CD1c-positive myeloid dendritic cell (primary cell): ENCODE data around the gene METTL21A.

Source experiments
- DNase-seq: peaks from one replicate; pipeline ENCODE4 v3.0.0-alpha.2; 2016; ENCODE audit errors: extremely low spot score

METTL21A gene

DNA sequence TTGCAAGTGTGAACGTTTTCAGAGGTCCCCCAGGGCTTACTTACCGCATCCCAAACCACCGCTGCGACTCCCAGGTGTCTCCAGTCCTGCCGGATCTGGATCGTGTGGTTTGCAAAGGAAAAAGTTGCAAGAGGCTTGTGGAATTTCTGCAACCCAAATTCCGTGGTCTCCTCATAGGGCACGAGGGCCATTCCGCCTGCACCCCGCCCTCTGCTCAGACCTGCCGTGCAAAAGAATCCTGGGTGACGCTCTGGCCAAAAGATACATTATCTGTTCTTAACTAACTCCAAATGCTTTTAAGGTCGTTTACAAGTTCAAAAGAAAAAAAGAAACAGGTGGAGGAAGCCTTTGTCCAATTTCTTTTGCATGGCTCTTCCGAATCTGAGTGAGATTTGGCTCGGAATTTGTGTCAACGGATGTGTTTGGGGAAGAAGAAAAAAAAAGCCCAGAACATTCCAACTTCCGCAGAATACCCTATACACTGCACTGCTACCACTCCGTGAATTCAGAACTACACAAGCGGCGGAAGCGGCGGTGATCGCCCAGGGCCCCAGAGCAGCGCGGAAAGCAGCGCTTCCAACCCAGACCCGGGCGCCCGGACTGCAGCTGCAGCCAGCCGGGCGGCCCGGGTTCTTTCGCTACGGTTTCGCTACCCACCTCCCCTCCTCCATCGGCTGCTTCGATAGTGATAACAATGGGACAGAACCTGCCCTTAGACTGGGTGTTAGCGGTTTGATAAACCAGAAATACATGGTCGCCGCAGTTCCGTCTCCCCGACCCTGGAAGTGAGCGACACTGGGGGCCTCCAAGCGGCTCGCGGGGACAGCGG is 795 bp downstream of the METTL21A start:
- peak; percentile 84 for DNase-seq

DNA sequence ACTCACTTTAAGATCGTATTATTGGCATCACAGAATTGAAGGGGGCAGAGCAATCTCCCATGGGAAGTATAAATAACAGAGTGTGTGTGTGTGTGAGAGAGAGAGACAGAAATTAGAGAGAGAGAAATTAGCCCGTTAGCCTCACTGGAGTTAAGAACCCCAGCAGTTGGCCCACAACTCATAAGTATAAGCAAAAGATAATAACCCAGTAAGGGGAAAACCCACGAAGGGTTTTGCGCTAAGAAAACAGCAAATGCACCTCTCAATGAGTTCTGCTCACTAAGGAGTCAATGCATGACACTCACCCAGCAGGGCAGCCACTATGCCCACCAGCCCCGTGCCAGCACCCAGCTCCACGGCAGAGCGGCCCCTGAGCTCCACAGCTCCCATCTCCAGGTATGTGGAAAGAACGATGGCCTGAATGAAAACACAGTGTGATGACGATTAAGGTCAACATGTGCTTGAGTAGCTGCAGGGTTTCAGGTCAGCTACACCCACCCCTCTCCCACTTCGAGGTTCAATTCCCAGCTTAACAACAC is 3.6 kb downstream of the METTL21A start:
- no peak for DNase-seq

DNA sequence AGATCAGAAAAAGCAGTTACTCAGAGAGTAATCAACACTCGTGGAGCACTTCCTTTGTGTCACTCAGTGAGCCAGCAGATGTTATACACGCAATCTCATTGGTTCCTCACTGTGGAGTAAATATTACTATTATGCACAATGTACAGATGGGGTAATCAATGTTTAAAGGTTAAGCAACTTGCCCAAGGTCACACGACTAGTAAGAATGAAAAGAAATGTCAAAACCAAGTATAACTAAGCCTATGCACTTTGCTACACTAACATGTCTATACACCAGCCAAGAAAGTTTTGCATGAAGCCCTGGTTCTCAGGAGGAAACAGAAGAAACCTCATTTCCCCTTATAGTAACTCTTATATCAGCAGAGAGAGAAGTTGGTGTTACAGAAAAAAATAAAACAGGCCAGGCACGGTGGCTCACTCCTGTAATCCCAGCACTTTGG is 5.4 kb downstream of the METTL21A start:
- peak; percentile 83 for DNase-seq

DNA sequence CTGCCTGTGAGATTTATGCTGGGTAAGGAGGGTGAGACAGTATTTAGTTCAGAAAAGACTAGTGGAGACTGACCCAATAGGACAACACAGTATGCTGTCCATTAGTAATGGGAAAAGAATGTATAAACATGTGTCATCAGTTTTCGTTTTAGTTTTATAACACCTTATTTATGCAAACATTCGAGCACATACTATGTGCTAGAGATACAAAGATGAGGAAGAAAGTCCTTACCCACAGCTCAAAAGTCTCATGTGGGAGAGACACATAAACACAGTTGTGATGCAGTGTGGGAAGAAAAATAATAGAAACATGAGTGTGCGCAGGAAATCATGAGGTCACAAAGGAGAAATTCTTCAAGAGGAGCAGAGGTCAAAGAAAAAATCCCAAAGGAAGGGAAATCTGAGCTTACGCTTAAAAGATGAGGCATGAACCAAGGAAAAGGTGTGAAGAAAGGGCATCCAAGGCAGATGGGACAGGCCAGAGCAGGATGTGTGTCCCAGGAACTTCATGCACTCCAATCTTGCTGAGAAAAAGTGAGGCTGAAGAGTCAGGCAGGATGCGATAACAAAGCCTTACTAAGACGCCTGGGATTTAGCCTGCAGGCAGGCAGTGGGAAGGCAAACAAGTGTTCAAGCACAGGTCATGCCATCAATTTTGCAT is 8.1 kb downstream of the METTL21A start:
- no peak for DNase-seq

DNA sequence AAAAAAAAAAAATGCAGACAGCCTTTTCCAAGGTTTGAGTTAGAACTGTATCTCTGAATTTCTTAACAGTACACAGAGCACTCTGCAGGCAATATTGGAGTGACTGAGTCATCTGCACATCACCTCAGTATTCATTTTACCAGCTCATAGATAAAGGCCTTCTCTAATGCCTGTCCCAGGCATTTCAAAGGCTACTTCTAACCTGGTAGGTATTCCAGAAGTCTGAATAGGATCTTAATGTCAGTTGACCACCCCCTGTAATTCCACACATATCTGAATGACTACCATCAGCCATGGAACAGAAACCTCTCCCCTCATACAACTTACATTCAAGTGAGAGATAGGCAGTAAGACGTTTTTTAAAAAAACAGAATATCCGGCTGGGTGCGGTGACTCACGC is 9.0 kb downstream of the METTL21A start:
- no peak for DNase-seq

DNA sequence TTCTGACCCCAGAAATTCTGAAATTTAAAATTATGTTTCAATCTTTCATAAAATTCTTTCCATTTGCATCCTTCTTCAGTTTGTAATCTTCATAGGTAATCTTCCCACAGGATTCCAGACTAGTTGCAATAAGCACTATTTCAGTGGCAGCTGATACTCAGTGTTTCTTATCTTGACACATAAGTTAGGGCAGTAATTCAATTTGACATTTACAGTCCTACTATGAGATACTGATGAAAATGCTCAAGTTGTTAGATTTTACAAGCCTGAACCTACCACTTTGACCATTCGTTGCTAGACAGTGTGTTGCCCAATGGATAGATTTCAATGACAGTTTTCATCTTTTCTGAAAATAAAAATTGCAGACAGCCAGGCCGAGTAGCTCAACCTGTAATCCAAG is 10.4 kb downstream of the METTL21A start:
- DNase-seq, result no peak

GRCh38 chr2:207612714-207613113 is 12.5 kb downstream of the METTL21A start:
- DNase-seq, result no peak

DNA sequence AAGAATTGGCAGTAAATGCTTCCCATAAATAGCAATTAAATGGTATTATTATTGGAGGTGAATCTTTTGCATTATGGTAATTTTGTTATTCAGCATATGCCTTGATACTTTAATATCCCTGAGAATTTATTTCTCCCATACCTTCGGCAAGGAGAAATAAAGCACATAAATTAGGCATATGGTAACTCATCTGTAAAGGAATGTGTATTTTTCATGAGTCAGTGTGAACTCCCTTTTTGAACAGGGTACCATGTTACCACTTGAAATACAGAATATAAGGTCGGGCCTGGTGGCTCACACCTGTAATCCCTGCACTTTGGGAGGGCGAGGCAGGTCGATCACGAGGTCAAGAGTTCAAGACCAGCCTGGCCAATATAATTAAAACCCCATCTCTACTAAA is 18.4 kb downstream of the METTL21A start:
- no peak for DNase-seq

DNA sequence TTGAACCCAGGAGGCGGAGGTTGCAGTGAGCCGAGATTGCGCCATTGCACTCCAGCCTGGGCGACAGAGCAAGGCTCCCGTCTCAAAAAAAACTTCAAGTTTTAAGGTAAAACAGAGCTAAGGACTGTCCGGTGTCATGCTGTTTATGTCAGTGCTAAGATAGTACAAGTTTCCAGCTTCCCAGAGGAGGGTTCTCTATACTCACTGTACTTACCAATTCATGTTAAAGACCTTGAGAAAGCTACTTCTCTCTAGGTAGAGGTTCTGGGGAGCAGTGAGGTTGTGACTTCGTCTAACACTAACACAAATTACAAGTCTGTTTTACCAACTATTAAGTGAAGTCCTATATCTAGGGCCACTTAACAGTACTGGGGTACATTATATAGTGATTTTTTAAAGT is 18.8 kb downstream of the METTL21A start:
- DNase-seq, result no peak

- DNase-seq, result no peak
Measured at GRCh38 chr2:207603486-207603885, 21.7 kb downstream of the METTL21A start.

- no peak for DNase-seq
Measured at GRCh38 chr2:207601774-207602173, 23.4 kb downstream of the METTL21A start.

- DNase-seq, result no peak
Measured at GRCh38 chr2:207600231-207600630, 25.0 kb downstream of the METTL21A start.

- no peak for DNase-seq
Measured at GRCh38 chr2:207599636-207600035, 25.6 kb downstream of the METTL21A start.

DNA sequence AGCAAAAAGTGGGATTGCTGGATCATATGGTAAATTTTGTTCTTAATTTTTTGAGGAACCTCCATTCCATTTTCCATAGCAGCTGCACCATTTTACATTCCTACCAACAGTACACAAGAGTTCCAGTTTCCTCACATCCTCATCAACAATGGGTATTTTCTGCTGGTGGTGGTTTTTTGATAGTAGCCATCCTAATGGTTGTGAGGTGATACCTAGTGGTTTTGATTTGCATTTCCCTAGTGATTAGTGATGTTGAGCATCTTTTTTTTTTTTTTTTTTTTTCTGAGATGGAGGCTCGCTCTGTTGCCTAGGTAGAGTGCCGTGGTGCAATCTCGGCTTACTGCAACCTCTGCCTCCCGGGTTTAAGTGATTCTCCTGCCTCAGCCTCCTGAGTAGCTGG is 30.5 kb downstream of the METTL21A start:
- no peak for DNase-seq

DNA sequence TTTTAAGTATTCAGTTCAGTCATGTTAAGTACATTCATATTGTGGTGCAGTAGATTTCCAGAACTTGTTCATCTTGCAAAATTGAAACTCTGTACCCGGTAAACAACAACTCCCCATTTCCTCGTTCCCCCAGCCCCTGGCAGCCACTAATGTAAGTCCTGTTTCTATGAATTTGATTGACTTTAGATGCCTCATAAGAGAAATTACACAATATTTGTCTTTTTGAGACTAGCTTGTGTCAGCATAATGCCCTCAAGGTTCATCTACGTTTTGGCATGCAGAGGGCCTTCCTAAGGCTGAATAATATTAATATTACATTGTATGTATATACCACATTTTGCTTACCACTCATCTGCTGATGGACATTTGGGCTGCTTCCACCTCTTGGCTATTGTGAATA is 30.9 kb downstream of the METTL21A start:
- no peak for DNase-seq

DNA sequence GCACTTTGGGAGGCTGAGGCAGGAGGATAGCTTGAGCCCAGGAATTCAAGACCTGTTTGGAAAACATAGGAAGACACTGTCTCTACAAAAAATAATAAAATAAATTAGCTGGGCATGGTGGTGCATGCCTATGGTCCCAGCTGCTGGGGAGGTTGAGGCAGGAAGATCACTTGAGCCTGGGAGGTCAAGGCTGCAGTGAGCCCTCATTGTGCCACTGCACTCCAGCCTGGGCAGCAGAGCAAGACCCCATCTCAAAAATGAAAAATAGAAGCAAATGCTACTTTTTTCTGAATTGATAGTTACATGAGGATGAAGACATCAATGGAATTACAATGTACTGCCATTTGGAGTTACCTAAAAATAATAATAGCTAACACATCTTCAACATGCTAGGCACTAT is 31.9 kb downstream of the METTL21A start:
- DNase-seq, result no peak

- no peak for DNase-seq
Measured at GRCh38 chr2:207589143-207589542, 36.1 kb downstream of the METTL21A start.

GRCh38 chr2:207587305-207587704 is 37.9 kb downstream of the METTL21A start:
- no peak for DNase-seq

GRCh38 chr2:207584952-207585351 is 40.2 kb downstream of the METTL21A start:
- DNase-seq, result no peak

DNA sequence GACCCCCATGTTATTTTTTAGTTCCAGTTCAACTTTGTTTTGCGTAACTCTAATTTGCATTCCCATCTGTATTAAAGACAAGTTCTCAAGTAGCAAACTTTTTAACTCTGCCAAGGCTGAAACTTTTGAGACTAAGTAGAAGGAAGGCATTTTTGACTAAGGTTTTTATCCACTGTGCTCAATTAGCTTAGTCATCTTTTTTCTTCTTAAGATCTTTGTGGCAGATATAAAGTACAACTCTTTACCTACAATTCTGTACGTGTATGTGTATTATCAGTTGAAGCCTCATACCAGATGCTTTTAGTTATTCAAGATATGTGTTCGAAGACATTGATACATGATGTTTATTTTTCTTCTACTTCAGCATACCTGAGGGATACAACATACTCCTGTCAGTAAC is 53.8 kb downstream of the METTL21A start:
- no peak for DNase-seq

DNA sequence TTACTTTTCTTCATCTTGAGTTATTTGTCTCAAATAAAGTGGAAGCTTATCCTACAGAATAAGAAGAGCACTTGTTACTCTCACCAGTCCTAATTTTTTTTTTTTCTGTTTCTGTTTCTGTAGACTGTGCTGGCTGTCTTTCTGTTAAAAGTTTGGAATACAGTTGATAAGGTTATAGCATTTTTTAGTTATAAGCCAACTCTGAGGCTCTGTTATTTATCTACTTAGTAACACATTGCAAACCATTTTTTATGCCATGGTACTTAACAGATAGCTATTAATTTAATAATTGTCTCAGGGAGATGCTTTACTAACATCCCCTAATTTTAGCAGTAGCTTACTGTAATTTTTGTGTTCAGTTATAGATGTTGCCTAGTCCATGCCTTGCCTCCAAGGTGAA is 57.5 kb downstream of the METTL21A start:
- DNase-seq, result no peak

DNA sequence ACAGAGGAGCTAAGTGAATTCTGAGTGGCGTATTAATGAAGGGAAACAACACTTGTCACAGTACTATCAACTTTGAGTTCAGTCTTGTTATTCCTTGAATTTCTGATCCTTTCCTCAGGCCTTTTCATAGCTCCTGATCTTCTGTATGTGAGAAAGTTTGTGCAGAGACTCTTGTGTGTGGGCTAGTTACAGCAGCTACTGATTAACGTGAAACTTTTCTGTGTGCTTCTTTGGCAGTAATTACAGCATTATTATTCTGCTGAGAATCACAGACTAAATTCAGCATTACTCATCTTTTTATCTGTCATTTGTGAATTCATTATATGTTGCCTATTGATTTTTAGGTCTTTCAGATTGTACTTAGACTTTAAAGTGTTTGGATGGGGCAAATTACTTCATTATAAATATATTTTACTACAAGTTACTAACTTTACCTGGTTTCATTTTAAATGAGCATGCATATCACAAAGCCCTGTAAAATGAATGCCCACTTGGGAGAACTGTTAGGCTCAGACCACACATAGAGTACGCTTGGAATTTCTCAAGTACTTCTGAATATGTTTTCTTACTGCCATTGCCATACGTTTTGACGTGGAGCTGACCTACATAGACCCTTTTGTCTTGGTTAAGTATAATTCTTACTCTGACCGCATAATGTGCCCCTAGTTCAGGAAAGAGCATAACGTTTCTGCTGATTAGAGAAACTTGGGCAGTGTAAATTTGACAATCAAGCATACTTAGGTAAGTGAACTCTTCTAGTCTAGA is 59.3 kb downstream of the METTL21A start:
- no peak for DNase-seq
